Hepatocyte (in vitro differentiated cells): ENCODE results near the gene UBE2J2.

Source experiments
- CTCF ChIP-seq: fragments of 200-600 bp; sonication (generic); IDR thresholded peaks from 2 replicates; pipeline ENCODE4 v1.5.1; 2016; ENCODE audit warnings: antibody characterized with exemption, mild to moderate bottlenecking; ENCODE audit not compliant: poor library complexity
- EZH2 ChIP-seq: fragments of 200-600 bp; sonication (generic); IDR thresholded peaks from 2 replicates; pipeline ENCODE4 v1.6.1; 2016; ENCODE audit warnings: antibody characterized with exemption, mild to moderate bottlenecking, borderline replicate concordance

GRCh38 chr1:1236176-1236763, 37.4 kb downstream of the UBE2J2 start:
- TF ChIP-seq CTCF (no peak), EZH2 (no peak)
